ENCODE measurements around the gene SHROOM2.
A peak's percentile ranks its signal among the peaks of the same experiment; 100 is the strongest.
"Not testable (repeated sequence)": the region's sequence is repeated elsewhere in the genome, so short reads cannot be mapped to it uniquely, and the experiment has no call there.

SHROOM2 gene

DNA sequence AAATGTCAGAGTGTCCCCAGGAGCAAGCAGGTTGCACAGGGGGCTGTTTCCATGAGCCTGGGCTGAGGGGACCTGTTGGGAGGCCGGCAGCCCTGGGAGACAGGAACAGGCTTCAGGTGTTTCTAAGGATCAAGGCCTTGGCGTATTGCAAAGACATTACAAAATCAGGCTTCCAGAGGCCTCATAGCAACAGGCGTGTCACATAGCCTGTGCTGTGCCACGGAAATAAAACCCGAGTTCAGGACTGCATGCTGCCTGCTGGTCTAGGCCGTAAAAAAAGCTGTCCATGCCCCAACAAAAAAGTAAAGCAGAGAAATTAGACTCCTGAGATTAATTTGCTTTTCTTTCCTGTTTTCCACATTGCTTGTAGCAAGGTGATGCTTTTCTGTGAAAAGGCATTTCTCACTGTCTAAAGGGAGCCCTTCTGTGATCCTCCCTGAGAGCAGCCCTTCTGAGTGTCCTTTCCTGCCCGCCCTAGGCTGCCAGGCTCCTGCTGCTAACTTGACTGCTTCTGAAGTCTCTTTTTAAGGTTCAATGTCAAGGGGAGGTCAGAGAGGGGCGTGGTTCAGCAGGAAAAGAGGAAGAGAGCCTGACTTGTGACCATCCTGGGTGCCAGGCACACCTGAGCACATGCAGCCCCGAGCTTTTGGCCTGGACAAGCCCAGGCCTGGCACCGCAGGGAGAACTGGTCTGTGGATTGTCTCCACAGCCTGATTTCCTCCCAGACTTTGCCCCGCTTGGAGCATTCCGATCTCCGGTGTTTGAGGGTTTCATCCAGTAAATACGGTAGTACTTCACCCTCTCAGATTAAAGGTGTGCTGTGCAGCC lies 21.3 kb downstream of the SHROOM2 start:
- H3K4me3 ChIP-seq (replicated peaks; ENCODE audit: low read depth, low read length) = no peak overlapping the region
- TF ChIP-seq, protein P1, sequence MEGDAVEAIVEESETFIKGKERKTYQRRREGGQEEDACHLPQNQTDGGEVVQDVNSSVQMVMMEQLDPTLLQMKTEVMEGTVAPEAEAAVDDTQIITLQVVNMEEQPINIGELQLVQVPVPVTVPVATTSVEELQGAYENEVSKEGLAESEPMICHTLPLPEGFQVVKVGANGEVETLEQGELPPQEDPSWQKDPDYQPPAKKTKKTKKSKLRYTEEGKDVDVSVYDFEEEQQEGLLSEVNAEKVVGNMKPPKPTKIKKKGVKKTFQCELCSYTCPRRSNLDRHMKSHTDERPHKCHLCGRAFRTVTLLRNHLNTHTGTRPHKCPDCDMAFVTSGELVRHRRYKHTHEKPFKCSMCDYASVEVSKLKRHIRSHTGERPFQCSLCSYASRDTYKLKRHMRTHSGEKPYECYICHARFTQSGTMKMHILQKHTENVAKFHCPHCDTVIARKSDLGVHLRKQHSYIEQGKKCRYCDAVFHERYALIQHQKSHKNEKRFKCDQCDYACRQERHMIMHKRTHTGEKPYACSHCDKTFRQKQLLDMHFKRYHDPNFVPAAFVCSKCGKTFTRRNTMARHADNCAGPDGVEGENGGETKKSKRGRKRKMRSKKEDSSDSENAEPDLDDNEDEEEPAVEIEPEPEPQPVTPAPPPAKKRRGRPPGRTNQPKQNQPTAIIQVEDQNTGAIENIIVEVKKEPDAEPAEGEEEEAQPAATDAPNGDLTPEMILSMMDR (IDR thresholded peaks at IDR 0.05; ENCODE audit: low read length, missing control alignments) = no peak
- DNase-seq (ENCODE audit: low read depth) = no peak

DNA sequence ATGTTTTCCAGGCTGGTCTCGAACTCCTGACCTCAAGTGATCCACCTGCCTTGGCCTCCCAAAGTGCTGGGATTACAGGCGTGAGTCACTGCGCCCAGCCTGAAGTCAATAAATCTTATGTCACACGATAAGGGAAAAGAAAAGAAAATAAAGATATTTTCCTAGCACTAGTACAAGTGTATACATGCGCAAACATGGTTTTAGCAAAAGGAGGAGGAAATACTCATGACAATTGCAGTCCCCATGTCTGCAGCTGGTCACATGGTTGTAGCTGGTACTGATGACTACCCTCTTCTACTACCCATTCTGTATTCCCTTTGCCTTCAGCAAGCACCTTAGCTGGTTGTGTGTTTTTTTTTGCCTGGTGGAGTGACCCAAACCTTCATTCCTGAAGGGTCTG lies 23.6 kb downstream of the SHROOM2 start:
- not testable (repeated sequence) for DNase-seq (ENCODE audit: low read depth); H3K4me3 ChIP-seq (replicated peaks; ENCODE audit: low read depth, low read length)

DNA sequence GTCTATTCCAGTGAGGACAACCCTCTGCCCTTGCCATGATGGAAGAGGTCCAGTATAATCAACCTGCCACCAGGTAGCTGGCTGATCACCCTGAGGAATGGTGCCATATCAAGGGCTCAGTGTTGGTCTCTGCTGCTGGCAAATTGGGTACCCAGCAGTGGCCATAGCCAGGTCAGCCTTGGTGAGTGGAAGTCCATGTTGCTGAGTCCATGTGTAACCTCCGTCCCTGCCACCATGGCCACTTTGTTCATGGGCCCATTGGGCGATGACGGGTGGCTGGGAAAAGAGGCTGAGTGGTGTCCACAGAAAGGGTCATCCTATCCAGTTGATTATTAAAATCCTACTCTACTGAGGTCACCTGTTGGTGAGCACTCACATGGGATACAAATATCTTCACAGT lies 24.9 kb downstream of the SHROOM2 start:
- H3K4me3 ChIP-seq (replicated peaks; ENCODE audit: low read depth, low read length); DNase-seq (ENCODE audit: low read depth): not testable (repeated sequence)

DNA sequence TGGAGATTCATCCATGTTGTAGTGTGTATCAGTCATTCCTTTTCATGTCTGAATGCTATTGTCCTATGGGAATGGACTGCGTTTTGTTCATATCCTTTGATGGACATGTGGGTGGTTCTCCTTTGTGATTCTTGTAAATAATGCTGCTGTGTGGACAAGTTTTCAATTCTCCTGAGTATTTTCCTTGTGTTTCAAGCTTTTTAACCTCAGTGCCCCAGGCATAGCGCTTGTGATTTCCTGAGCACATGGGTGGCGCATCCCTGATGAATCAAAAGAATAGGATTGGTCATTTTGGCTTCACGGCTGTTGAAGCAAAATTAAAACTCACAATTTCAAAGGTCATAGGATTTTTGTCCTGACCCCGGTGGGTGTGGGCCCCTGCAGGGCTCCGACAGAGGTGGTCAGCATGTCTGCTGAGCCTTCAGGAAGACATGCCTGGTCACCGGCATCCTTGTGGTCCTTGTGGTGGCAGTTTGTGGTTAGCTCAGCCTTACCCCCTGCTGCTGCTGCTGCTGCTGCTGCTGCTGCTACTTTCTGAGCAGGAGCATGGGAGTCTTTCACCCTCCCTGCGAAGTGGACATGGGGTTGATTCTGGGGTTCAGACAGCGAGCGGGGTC lies 30.0 kb downstream of the SHROOM2 start:
- TF ChIP-seq, protein P1 (IDR thresholded peaks at IDR 0.05; ENCODE audit: low read length, missing control alignments) = no peak
- DNase-seq (ENCODE audit: low read depth) = no peak
- no peak overlapping the region for H3K4me3 ChIP-seq (replicated peaks; ENCODE audit: low read depth, low read length)

DNA sequence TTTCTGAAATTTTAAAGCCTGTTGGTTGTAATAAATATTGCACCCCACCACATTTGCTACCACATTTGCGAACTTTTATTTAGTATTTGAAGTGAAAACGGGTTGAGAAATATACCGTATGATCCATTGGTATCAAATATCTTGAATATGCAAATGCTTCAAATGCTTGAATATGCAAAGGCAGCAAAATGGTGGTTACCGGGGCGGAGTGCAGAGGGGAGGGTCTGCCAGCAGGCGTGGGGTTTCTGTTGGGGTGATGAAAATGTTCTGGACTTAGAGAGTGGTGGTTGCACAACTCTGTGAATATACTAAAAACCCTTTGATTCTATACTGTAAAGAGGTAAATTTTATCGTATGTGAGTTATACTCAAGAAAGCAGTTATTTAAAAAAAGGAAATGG lies 35.3 kb downstream of the SHROOM2 start:
- H3K4me3 ChIP-seq (replicated peaks; ENCODE audit: low read depth, low read length) = no peak overlapping the region
- TF ChIP-seq, protein P1 (IDR thresholded peaks at IDR 0.05; ENCODE audit: low read length, missing control alignments) = no peak
- no peak for DNase-seq (ENCODE audit: low read depth)

DNA sequence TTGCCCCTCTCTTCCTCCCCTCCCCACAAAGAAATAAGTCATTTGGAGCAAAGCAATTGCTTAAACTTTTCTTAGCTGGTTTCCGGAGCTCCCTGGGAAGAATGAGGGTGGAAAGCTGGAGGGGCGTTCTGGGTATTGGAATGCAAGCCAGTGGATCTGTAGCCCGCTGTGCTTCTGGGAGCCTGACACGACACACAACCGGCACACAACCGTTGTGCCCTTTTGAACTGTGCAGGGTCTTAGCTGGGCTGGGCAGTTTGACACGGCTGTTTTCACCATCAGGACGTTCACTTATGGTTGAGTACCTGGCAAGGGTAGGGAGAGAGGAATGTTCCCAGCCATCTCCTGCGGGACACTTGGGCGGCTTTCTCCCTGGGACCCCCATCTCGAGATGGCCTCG lies 38.3 kb downstream of the SHROOM2 start:
- TF ChIP-seq, protein P1 (IDR thresholded peaks at IDR 0.05; ENCODE audit: low read length, missing control alignments) = no peak
- H3K4me3 ChIP-seq (replicated peaks; ENCODE audit: low read depth, low read length) = no peak overlapping the region
- no peak for DNase-seq (ENCODE audit: low read depth)

DNA sequence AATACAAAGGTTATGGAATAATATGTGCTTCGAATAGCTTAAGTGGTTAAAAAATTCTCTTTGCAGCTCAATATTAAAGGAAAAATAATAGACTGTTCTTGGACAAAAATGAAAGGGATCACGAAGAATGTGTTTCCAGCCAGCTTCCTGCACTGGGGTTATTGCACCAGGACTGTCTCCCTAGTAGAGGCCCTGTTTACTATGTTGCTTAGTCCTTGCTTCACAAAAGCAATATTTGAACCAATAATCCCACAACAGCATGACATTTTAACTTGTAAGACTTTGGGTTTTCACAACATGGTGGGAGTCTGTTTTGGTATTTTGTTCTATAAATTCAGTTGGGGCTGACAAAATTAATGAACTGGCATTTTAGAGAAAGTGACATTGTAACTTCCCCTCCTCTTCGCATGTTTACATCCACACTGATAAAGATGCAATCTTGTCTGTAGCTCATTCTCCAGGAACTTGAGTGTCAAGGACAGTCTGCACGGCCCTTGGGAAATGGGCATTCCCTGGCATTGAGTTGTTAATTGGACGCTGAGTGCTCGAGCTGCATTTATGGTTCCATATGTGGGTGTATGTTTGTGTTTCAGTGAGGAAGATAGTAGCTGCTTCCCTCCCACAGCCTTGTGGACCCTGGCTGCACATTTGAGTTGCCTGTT lies 39.0 kb downstream of the SHROOM2 start:
- TF ChIP-seq, protein P1 (IDR thresholded peaks at IDR 0.05; ENCODE audit: low read length, missing control alignments) = no peak
- no peak overlapping the region for H3K4me3 ChIP-seq (replicated peaks; ENCODE audit: low read depth, low read length)
- DNase-seq (ENCODE audit: low read depth) = peak; percentile 45
